HFFc6 (cell line): ENCODE data around the gene LFNG. TPM values are rescaled to one million over a fixed set of nuclear protein-coding genes. Genes with fewer than 3 reads are reported as not detected.

Experiments used
- DNase-seq: peaks from one replicate; pipeline ENCODE4 v3.0.0-alpha.2; 2018
- H3K27ac Mint-ChIP-seq: 2 replicates; pipeline ENCODE4 v1.8.0; 2020; ENCODE audit warnings: mild to moderate bottlenecking, mixed read lengths
- H3K27me3 Mint-ChIP-seq: 2 replicates; pipeline ENCODE4 v1.8.0; 2021; ENCODE audit warnings: mild to moderate bottlenecking, moderate library complexity, mixed read lengths; ENCODE audit not compliant: insufficient read depth
- H3K36me3 Mint-ChIP-seq: 2 replicates; pipeline ENCODE4 v1.8.0; 2021; ENCODE audit warnings: low read depth, mixed read lengths
- H3K4me1 Mint-ChIP-seq: 2 replicates; pipeline ENCODE4 v1.8.0; 2020; ENCODE audit warnings: low read depth, mixed read lengths
- H3K4me3 Mint-ChIP-seq: 2 replicates; pipeline ENCODE4 v1.8.0; 2020; ENCODE audit warnings: mild to moderate bottlenecking, moderate library complexity, mixed read lengths
- H3K9me3 Mint-ChIP-seq: 2 replicates; pipeline ENCODE4 v1.8.0; 2020; ENCODE audit warnings: mild to moderate bottlenecking, mixed read lengths
- CTCF ChIP-seq: fragments of 200-600 bp; sonication (generic); IDR thresholded peaks from 2 replicates; pipeline ENCODE4 v1.5.0; 2021; ENCODE audit warnings: antibody characterized with exemption, mild to moderate bottlenecking
- total RNA-seq, 6 experiments: library from RNA; stranded (reverse); fragmentation: NEBNext Ultra II Directional; extraction: Animal tissue kit (Norgen Biotek cat#: 25700); gene quantifications; 2 replicates in 1 of 6; 3 replicates in 5 of 6; pipeline ENCODE4 v1.2.3, GENCODE V29; 2021

Gene LFNG
- total RNA-seq, 6 experiments from 2014 or later, result 8.6 to 11.7 (median 9.6) TPM

DNA sequence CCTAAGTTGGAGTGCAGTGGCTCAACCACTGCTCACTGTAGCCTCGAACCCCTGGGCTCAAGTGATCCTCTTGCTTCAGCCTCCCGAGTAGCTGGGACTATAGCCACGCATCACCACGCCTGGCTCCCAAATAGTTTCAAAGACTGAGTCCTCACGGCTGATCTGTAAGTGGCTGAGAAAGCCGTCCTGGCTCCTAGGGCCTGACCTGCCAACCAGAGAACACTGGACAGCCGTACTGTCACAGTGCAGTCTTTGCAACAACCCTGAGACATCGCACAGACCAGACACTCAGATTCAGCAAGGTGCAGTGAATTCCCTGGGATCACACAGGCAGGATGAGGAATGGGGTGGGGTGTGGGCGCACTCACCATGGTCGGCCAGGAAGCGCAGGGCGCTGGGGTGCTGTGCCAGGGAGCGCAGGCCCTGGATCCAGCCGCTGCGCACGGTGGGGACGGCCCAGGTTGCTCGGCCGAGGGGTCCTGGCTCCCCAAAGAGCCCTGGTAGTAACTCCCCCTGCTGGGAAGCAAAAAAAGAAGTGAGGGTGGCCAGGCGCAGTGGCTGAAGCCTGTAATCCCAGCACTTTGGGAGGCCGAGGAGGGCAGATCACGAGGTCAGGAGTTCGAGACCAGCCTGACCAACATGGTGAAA lies 25.1 kb downstream of the LFNG start:
- no peak overlapping the region for H3K27ac Mint-ChIP-seq
- no peak overlapping the region for H3K4me3 Mint-ChIP-seq
- TF ChIP-seq CTCF, result 0 out of 2 replicates have a peak, but pooled peaks have one; percentile 15
- DNase-seq, result no peak
- peaks cover 3% of the 10 kb centered on the region; the same call in 1 of the 2 replicates for H3K27me3 Mint-ChIP-seq
- H3K9me3 Mint-ChIP-seq, result no peaks in the 10 kb centered on the region
- peaks cover 14% of the 10 kb centered on the region; the same call in 1 of the 2 replicates for H3K36me3 Mint-ChIP-seq
- H3K4me1 Mint-ChIP-seq, result no peaks in the 10 kb centered on the region

DNA sequence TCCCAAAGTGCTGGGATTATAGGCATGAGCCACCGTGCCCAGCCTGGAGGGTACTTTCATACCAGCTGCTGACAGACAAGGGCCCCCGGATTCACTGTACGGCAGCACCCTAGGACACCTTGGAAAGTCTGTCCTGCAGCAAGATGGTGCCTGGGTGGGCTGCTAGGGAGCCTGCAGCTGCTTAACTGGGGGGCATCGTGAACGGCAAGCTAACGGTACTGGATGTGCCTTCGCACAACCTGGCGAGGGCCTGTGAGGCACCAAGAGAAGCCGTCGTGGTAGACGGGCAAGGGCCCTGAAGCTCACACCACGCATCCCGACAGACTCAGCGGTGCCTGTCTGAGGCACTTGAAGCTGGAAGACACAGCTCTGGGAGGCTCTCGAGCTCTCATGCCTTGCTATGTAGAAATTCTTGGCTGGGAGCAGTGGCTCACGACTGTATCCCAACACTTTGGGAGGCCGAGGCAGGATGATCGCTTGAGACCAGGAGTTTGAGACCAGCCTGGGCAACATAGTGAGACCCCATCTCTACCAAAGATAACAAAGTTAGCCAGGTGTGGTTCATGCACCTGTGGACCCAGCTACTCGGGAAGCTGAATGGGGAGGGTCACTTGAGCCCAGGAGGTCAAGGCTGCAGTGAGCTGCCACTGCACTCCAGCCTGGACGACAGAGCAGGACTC lies 26.3 kb downstream of the LFNG start:
- no peak for TF ChIP-seq CTCF
- Mint-ChIP-seq H3K4me3 (no peak overlapping the region), H3K9me3 (no peaks in the 10 kb centered on the region), H3K36me3 (peaks cover 15% of the 10 kb centered on the region; the same call in 1 of the 2 replicates), H3K27me3 (peaks cover 3% of the 10 kb centered on the region; the same call in 1 of the 2 replicates), H3K27ac (no peak overlapping the region), H3K4me1 (no peaks in the 10 kb centered on the region)
- no peak for DNase-seq

- Mint-ChIP-seq H3K4me1 (no peaks in the 10 kb centered on the region), H3K4me3 (no peak overlapping the region), H3K36me3 (peaks cover 15% of the 10 kb centered on the region; the same call in 1 of the 2 replicates), H3K27me3 (peaks cover 3% of the 10 kb centered on the region; the same call in 1 of the 2 replicates), H3K27ac (no peak overlapping the region), H3K9me3 (no peaks in the 10 kb centered on the region)
- no peak for TF ChIP-seq CTCF
- DNase-seq, result no peak
Measured at GRCh38 chr7:2546776-2547586, 27.4 kb downstream of the LFNG start.

- Mint-ChIP-seq H3K4me1 (peaks cover 17% of the 10 kb centered on the region), H3K36me3 (peaks cover 16% of the 10 kb centered on the region; the same call in 1 of the 2 replicates), H3K4me3 (no peak overlapping the region), H3K27me3 (no peaks in the 10 kb centered on the region), H3K9me3 (no peaks in the 10 kb centered on the region), H3K27ac (no peak overlapping the region)
- no peak for TF ChIP-seq CTCF
- DNase-seq, result no peak
Measured at GRCh38 chr7:2551418-2551817, 31.8 kb downstream of the LFNG start.

DNA sequence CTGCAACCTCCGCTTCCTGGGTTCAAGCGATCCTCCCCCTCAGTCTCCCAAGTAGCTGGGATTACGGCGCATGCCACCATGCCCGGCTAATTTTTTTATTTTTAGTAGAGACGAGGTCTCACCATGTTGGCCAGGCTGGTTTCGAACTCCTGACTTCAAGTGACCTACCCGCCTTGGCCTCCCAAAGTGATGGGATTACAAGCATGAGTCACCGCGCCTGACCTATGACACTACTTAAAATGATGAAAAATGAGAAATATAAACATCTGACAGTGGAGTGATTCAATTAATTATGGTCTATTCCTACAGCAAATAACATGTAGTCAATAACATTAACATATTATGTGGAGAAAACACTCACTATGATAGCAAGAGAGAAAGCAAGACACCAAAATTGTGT lies 33.5 kb downstream of the LFNG start:
- Mint-ChIP-seq H3K27me3 (no peaks in the 10 kb centered on the region), H3K4me3 (peak overlapping the region; percentile 41), H3K36me3 (peaks cover 14% of the 10 kb centered on the region; the same call in 1 of the 2 replicates), H3K27ac (peak overlapping the region; percentile 51; the same call in 1 of the 2 replicates), H3K9me3 (no peaks in the 10 kb centered on the region), H3K4me1 (peaks cover 22% of the 10 kb centered on the region)
- TF ChIP-seq CTCF, result no peak
- no peak for DNase-seq
